Adrenal gland (tissue), 12 donors: Measurements from ENCODE around the gene PRR16. TPM values are rescaled to one million over a fixed set of nuclear protein-coding genes. Genes with fewer than 3 reads are reported as not detected.

Experiments used
- DNase-seq, 7 donors: peaks; one replicate each; pipeline ENCODE4 v3.0.0-alpha.2; 2019 to 2020
- H3K27ac ChIP-seq, 5 donors: fragments of 200-600 bp; sonication (generic) in 4 of 5; 1 replicate in 3 of 5; 2 replicates in 2 of 5; pipeline versions ENCODE4 v1.5.1 to v1.8.0; 2016 to 2020; ENCODE audit warnings: mild to moderate bottlenecking in 1 of 5
- H3K27me3 ChIP-seq: fragments of 200-600 bp; 2 replicates; pipeline ENCODE4 v1.8.0; 2021
- H3K36me3 ChIP-seq, 2 donors: fragments of 200-600 bp; replicated peaks in 1 of 2; 1 replicate in 1 of 2; 2 replicates in 1 of 2; pipeline versions ENCODE4 v1.5.1 to v1.8.0; 2018 to 2022
- H3K4me1 ChIP-seq, 2 donors: fragments of 200-600 bp; replicated peaks in 1 of 2; 1 replicate in 1 of 2; 2 replicates in 1 of 2; pipeline versions ENCODE4 v1.5.1 to v1.8.0; 2018 to 2021
- H3K4me3 ChIP-seq, 4 donors: fragments of 200-600 bp; sonication (generic) in 3 of 4; one replicate each; pipeline ENCODE4 v1.5.1; 2016 to 2018
- H3K9me3 ChIP-seq, 3 donors: fragments of 200-600 bp; sonication (generic) in 1 of 3; replicated peaks in 1 of 3; 1 replicate in 2 of 3; 2 replicates in 1 of 3; pipeline versions ENCODE4 v1.5.1 to v1.8.0; 2016 to 2021
- CTCF ChIP-seq, 6 experiments: fragments of 450-650 bp in 4 of 6; fragments of 200-600 bp in 2 of 6; sonication (generic) in 1 of 6; IDR thresholded peaks; 1 replicate in 5 of 6; 2 replicates in 1 of 6; pipeline versions ENCODE4 v1.5.1 to v1.8.0; 2016 to 2021; ENCODE audit warnings: antibody characterized with exemption in 6 of 6, mild to moderate bottlenecking in 2 of 6, moderate library complexity in 1 of 6
- POLR2A ChIP-seq, 2 donors: fragments of 450-650 bp; IDR thresholded peaks; one replicate each; pipeline ENCODE4 v1.6.1; 2017; ENCODE audit warnings: antibody characterized with exemption in 2 of 2, mild to moderate bottlenecking in 2 of 2, moderate library complexity in 1 of 2
- WGBS, 4 donors: extraction: QIAGEN DNeasy Blood & Tissue Kit in 2 of 4; methylation state at CpG; one replicate each; pipeline versions ENCODE4 v1.1.5 to v1.1.7; 2013 to 2017; 5-methylcytosine and 5-hydroxymethylcytosine counted together
- intact Hi-C, 2 donors: fragments of 100-400 bp; cut with DNase I; formaldehyde crosslinking; loops; one replicate each; pipeline versions ENCODE4 v1.14.1 to v1.15.0; 2022 to 2023
- polyA plus RNA-seq, 3 donors: library from polyadenylated mRNA; stranded (reverse); fragments of 200-250 nt in 2 of 3; fragments of 350-450 nt in 1 of 3; fragmentation: Illumina TruSeq in 1 of 3; extraction: RNeasy Lipid Tissue Mini Kit (QIAGEN cat#74804) in 1 of 3; gene quantifications; one replicate each; pipeline ENCODE4 v1.2.3, GENCODE V29; 2013 to 2014
- total RNA-seq, 9 donors: library from RNA; depleted of rRNA in 4 of 9; stranded (reverse); fragments of >200 nt in 4 of 9; fragments of 120-200 nt in 1 of 9; fragmentation: NEBNext Ultra II Directional in 1 of 9; extraction: Animal tissue kit (Norgen Biotek cat#: 25700) in 1 of 9; gene quantifications; one replicate each; pipeline versions ENCODE4 v1.1.0 to v1.2.4, GENCODE V29; 2013 to 2023
- donor health status: healthy with polysubstance abuse.
- donor health status: Bipolar disorder and iron deficiency.
- donor health status: DM: yes; HTN: yes; CAD: no.
- donor health status: DM: no; HTN: no; CAD: no.
- donor health status: DM: no; HTN: no; CAD: no.
- donor health status: DM: yes; HTN: yes; CAD: no.

PRR16 gene
- total and polyA plus RNA-seq, 12 donors, result 0.17 to 22.6 (median 3.0) TPM

GRCh38 chr5:120461251-120461650 is 2.8 kb upstream of the PRR16 start:
- TF ChIP-seq CTCF (IDR thresholded peaks at IDR 0.05), result no peak
- TF ChIP-seq POLR2A (IDR thresholded peaks at IDR 0.05), result no peak
- DNase-seq, result no peak
- H3K27ac ChIP-seq, result no peak overlapping the region
- 76 to 84% (median 82%) methylated on average over 2 of the region's 2 CpGs for WGBS, 4 donors
- intact Hi-C loops, result loop anchor here in 1 of 2 donors (5.0 kb wide), 1 partner anchor 519 kb away; no protein-coding TSS in a partner anchor
- no peaks in the 10 kb centered on the region for H3K36me3 ChIP-seq
- no peaks in the 10 kb centered on the region for H3K27me3 ChIP-seq
- H3K9me3 ChIP-seq, result no peaks in the 10 kb centered on the region
- no peak overlapping the region for H3K4me3 ChIP-seq
- H3K4me1 ChIP-seq, result peaks cover 0 to 12% of the 10 kb centered on the region in 2 donors

DNA sequence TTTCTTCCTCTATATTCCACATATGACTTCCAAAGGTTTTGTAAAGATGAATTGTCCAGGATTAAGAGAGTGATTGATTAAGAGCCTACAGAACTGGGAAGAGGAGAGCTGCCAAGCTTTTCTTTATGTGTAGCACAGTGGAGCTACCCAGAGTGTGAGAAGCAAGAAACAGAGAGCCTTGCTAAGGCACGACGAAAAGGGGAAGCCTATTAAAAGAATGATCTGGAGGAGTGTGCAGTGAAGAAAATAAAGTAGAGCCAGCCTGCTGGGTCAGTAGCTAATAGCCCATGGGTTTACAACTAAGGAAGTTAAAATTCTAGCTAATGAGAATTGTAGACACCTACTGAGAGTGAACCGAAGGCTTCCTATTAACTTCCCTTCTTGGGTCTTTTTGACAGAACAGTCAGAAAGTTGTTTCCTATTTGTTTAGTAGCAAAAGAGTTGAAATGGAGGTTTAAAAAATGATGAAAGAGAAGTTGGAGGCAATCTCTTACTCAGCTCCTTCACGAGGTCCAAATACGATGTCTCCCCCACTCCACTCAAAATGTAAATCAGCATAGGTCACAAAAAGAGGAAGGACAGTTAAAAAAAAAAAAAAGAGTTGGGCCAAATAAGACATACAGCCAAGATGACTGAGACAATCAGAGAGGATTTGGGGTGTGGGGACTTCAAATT is 957 bp upstream of the PRR16 start:
- TF ChIP-seq CTCF (IDR thresholded peaks at IDR 0.05) (no peak), POLR2A (IDR thresholded peaks at IDR 0.05) (no peak)
- Histone ChIP-seq H3K4me3 (peak overlapping the region in 1 of 4 donors; percentile 65), H3K36me3 (no peaks in the 10 kb centered on the region), H3K27me3 (no peaks in the 10 kb centered on the region), H3K9me3 (no peaks in the 10 kb centered on the region), H3K4me1 (peaks cover 0 to 12% of the 10 kb centered on the region in 2 donors), H3K27ac (no peak overlapping the region)
- DNase-seq, result no peak
- intact Hi-C loops, result loop anchor here in 1 of 2 donors (5.0 kb wide), 1 partner anchor 521 kb away; no protein-coding TSS in a partner anchor
- 33 to 47% (median 41%) methylated on average over 5 of the region's 5 CpGs for WGBS, 4 donors

DNA sequence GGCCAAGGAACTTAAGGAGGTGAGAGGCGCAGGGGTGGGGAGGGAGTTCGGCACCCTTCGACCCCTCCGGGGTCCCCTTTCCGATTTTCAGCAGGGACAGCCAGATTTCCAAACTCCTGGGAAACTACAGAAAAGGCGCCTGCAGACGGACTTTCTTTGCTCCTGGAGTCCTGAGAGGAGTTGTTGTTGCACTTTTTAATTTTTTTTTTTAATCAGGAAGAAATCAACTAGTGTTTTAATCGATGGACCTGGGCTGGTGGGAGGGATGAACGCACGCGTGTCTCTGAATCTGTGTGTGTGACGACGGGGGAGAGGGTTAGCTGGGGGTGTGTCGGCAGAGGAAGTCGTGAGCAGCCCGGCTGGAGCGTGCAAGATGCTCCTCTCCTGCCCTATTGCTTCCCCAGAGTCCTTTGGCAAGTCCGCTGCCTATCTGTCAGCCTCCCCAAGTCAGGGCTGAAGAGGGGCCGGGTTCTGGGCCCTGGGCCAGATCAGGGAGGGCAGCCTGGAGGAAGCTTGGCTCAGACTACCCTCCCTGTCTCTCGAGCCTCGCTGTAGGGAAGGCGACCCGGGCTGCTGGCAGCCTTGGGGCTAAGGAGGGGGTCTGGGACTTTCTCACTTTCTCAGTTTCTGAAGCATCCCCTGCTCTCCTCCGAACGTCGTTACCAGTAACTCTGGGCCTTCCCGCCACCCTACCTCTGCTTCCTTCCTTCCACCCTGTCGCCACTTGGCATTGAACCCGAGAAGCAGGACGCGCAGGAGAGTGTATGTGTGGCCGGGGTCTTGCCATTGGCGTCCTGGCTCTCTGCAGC is 731 bp downstream of the PRR16 start:
- Histone ChIP-seq H3K36me3 (no peaks in the 10 kb centered on the region), H3K4me3 (peak overlapping the region in 2 of 4 donors; percentile 52 to 65), H3K27me3 (no peaks in the 10 kb centered on the region), H3K4me1 (peaks cover 0 to 12% of the 10 kb centered on the region in 2 donors), H3K27ac (peak overlapping the region in 3 of 5 donors; percentile 19 to 72 (median 60)), H3K9me3 (no peaks in the 10 kb centered on the region)
- DNase-seq, result peak; percentile 14 to 56 (median 36)
- intact Hi-C loops, result loop anchor here in 1 of 2 donors (5.0 kb wide), 1 partner anchor 523 kb away; no protein-coding TSS in a partner anchor
- TF ChIP-seq POLR2A (IDR thresholded peaks at IDR 0.05) (no peak), CTCF (IDR thresholded peaks at IDR 0.05) (no peak)
- 0 to 1% (median 1%) methylated on average over 26 to 33 of the region's 33 CpGs for WGBS, 4 donors

DNA sequence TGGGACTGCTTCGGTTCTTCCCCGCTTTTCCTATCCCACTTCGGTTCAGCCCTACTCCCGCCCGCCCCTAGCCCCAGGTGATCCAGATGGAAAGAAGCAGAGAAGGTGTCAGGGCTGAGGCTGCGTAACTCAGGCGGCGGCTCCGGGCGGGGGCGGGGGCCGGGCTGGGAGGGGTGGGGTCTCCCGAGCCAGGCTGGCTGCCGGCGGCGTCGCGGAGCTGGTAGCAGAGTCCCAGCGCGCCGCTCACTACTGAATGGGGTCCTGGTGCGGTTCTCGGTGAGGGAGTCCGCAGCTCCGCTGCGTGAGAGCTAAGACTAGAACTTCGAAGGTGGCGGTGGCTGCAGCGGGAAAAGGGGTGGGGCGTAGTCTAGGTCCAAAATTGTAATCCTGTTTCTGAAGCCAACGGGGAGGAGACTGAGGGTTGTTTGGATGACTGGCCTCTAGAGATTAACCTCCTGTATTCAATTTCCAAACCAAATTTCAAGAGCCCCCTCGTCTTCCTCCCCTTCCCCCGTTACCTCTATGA is 1.4 kb downstream of the PRR16 start:
- intact Hi-C loops, result no loop called here
- H3K9me3 ChIP-seq, result no peaks in the 10 kb centered on the region
- peak in 5 of 7 donors; percentile 11 to 57 (median 25) for DNase-seq
- no peaks in the 10 kb centered on the region for H3K36me3 ChIP-seq
- TF ChIP-seq POLR2A (IDR thresholded peaks at IDR 0.05) (peak in 1 of 2 donors; percentile 38), CTCF (IDR thresholded peaks at IDR 0.05) (no peak)
- H3K4me3 ChIP-seq, result peak overlapping the region in 2 of 4 donors; percentile 18 to 65
- peak overlapping the region in 2 of 5 donors; percentile 52 to 72 for H3K27ac ChIP-seq
- no peaks in the 10 kb centered on the region for H3K27me3 ChIP-seq
- 1 to 3% (median 2%) methylated on average over 15 to 33 of the region's 33 CpGs for WGBS, 4 donors
- H3K4me1 ChIP-seq, result peaks cover 0 to 12% of the 10 kb centered on the region in 2 donors
